Activated T-cell treated with anti-CD3 and anti-CD28 coated beads, Interleukin-2, amount 50 U/mL, for 24 hours (primary cell): ENCODE results near the gene PTPRA.

ENCODE experiments used
- DNase-seq: peaks from one replicate; pipeline ENCODE4 v3.0.0-alpha.2; 2020
- H3K27ac Mint-ChIP-seq: 2 replicates; pipeline ENCODE4 v1.8.0; 2020; ENCODE audit warnings: mild to moderate bottlenecking, mixed read lengths
- H3K27me3 Mint-ChIP-seq: 2 replicates; pipeline ENCODE4 v1.8.0; 2020; ENCODE audit warnings: mixed read lengths
- H3K36me3 Mint-ChIP-seq: 2 replicates; pipeline ENCODE4 v1.8.0; 2020; ENCODE audit warnings: low read depth, mixed read lengths
- H3K4me1 Mint-ChIP-seq: 2 replicates; pipeline ENCODE4 v1.8.0; 2020; ENCODE audit warnings: low read depth, mixed read lengths
- H3K4me3 Mint-ChIP-seq: 2 replicates; pipeline ENCODE4 v1.8.0; 2020; ENCODE audit warnings: mild to moderate bottlenecking, moderate library complexity, mixed read lengths
- H3K9me3 Mint-ChIP-seq: 2 replicates; pipeline ENCODE4 v1.8.0; 2020; ENCODE audit warnings: mixed read lengths

The PTPRA gene

DNA sequence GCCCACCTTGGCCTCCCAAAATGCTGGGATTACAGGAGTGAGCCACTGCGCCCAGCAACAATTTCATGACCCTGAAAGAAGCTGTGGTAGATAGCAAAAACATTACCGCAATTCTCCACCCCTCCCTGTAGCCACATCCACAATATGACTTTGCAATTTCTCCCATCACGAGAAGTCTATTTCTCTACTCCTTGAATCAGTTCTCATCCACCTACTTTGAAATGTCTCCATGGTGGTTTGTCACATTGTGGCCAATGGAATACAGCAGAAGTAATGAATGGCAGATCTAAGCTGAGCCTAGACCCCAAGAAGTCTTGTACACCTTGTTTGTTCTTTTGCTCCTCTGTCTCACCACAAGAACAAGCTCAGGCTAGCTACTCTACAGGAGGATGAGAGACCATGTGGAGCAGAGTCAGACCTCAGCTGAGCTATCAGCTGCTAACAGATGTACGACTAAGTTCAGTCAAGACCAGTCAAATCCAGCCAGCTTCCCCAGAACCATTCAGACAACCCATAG, 204.4 kb downstream of the PTPRA start:
- H3K4me3 Mint-ChIP-seq = no peak overlapping the region
- no peak for DNase-seq
- peaks cover 17% of the 10 kb centered on the region for H3K4me1 Mint-ChIP-seq
- peaks cover 29% of the 10 kb centered on the region for H3K27me3 Mint-ChIP-seq
- no peaks in the 10 kb centered on the region for H3K9me3 Mint-ChIP-seq
- H3K27ac Mint-ChIP-seq = peak overlapping the region; percentile 63
- no peaks in the 10 kb centered on the region for H3K36me3 Mint-ChIP-seq

DNA sequence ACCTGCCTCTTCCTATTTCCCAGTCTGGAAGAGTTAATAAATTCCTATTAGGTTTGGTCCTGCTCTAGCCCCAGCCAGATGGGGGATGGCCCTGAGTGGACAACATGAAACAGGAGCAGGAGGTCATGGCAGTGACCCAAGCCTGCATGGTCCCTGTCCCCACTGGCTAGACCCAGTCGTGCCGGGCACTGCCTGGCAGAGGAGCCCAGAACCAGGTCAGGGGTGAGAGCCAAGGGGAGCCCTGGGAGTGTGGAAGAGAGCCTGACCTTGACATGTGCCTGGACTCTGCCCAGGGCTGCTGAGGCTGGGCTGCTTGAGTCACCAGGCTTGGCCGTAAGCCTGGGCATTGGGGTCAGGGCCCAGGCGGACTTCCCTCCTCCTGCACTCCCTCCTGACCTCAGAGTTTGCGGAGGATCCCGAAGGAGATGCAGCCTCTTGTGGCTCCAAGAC, 207.7 kb downstream of the PTPRA start:
- Mint-ChIP-seq H3K27ac (no peak overlapping the region), H3K27me3 (peaks cover 49% of the 10 kb centered on the region), H3K4me3 (no peak overlapping the region), H3K36me3 (no peaks in the 10 kb centered on the region), H3K4me1 (peaks cover 20% of the 10 kb centered on the region), H3K9me3 (no peaks in the 10 kb centered on the region)
- no peak for DNase-seq

DNA sequence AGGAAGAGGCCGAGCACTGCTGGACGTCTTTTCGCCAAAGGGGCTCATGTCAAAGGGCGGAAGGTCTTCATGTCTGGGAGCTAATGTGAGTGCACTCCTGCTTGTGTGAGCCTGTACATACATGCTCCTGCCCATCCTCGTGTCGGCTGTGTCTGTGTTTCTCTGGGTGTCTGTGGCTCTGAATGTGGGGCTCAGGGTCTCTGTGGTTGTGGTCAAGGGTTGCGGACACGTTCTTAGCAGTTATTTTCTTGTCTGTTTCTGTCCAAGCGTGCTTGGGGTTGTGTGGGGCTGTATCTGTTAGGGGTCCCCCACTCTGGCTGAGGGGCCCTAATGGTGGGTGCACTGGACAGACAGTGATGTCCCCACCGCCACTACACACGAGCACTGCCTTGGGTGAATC, 208.4 kb downstream of the PTPRA start:
- no peaks in the 10 kb centered on the region for H3K9me3 Mint-ChIP-seq
- peaks cover 49% of the 10 kb centered on the region for H3K27me3 Mint-ChIP-seq
- no peak overlapping the region for H3K27ac Mint-ChIP-seq
- no peak for DNase-seq
- H3K4me1 Mint-ChIP-seq = peaks cover 20% of the 10 kb centered on the region
- H3K4me3 Mint-ChIP-seq = no peak overlapping the region
- H3K36me3 Mint-ChIP-seq = no peaks in the 10 kb centered on the region

DNA sequence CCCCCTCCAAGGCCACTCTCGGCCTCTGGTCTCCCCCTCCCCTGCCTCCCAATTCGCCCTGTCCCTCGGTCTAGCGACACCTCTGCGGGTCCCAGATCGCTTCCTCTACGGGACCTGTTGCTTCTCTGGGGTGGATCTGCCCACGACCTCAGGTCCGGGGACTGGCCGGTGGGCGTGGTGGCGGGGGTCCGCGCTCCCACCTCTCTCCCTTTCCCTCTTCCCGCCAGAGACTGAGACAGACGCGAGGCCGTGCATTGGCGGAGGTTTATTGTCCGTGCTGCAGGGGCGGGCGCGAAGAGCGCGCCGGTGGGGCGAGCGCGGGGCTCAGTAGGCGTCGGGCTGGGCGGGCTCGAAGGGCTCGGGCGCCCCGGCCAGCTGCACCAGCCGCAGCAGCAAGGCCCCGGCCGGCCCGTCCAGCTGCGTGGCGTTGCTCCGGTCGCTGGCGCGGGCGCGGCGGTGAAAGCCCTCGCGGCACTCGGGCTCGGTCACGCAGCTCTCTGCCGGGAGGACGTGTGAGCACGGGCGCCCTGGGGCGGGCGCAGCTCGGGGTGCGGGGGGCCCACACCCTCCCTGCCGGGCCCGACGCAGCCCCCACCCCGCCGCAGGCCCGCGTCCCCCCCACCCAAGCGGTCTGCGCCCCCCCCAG, 209.1 kb downstream of the PTPRA start:
- Mint-ChIP-seq H3K27me3 (peaks cover 49% of the 10 kb centered on the region), H3K9me3 (no peaks in the 10 kb centered on the region), H3K27ac (no peak overlapping the region), H3K4me1 (peaks cover 15% of the 10 kb centered on the region), H3K36me3 (no peaks in the 10 kb centered on the region), H3K4me3 (peak overlapping the region; percentile 59)
- DNase-seq = peak; percentile 47

DNA sequence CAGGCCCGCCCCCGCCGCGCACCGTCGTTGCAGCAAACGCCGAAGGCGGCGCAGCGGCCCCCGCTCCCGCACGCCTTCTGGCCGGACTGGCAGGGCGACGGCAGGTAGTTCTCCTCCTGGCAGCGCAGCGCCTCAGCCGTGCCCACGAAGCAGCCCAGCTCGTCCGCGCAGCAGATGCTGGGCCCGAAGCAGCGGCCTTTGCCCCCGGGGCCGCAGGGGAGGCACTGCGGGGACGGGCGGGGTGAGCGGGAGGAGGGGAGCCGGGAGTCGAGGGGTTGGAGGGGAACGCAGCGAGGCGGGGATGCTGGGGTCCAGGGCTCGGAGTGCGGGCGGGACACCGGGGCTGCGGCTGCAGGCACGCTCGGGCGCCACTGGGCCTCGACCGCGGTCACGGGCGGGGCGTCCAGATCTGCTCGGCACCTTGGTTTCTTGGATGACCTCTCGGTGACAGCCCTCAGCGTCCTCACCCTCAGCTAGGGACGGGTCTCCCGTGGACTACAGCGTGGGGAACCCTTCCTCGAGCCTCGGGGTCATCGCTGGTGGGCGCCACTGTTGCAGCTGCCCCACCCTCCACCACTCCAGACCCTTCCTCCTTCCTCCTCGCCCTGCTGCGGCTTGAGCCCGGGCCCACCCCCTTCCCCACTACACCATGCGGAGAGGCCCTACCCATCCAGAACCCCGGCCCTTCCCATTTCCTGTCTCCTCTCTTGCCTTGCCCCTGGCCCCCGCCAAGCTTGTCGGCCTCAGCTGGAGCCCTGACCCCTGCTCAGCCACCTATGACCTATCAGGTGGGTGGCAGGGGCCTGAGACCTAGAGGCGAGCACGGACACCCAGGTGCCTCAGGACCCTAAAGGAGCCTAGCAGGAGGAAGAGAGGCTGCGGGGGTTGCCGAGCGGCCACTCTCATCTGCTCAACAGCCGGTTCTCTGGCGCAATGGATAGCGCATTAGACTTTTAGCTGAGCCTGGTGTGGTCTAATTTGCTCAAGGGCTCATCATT, 210.0 kb downstream of the PTPRA start:
- no peaks in the 10 kb centered on the region for H3K9me3 Mint-ChIP-seq
- DNase-seq = no peak
- peak overlapping the region; percentile 41 for H3K4me3 Mint-ChIP-seq
- peaks cover 45% of the 10 kb centered on the region for H3K27me3 Mint-ChIP-seq
- H3K36me3 Mint-ChIP-seq = no peaks in the 10 kb centered on the region
- H3K4me1 Mint-ChIP-seq = peaks cover 9% of the 10 kb centered on the region
- no peak overlapping the region for H3K27ac Mint-ChIP-seq

DNA sequence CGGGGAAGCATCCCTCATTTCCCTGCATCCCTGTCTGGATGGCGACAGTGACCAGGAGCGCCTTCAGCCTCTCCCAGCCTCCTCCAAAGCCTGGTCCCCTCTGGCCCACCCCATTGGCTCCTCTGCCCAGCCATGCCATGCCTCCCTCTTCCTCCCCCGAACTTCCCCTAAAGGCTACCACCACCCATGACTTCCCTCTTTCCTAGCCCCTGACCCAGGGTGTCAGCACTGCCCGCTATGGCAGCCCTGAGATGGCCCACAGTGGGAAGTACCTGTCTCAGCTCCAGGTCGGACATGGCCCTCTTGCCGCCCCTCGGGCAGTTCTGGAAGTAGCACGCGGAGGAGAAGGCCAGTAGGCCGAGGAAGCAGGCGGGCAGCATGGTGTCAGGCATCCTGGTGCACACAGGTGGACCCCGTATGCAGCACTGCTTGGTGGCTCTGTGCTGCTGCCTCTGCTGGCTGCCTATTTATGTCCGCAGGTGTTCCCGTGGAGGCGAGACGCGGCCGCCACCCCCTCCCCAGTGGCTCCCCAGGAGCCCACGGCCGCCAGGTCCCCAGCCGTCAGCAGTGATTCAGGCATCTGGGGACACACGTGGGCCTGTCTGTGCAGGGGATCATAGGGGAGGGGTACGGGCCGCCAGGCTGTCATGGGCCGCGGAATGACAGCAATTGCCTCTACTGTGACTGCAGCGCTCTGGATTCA, 211.2 kb downstream of the PTPRA start, which contains the start of gene AVP:
AVP (minus strand) TSS at position 442 of the 703 bp plus-strand sequence; CDS start at position 392, 50 bp downstream.
- Mint-ChIP-seq H3K36me3 (no peaks in the 10 kb centered on the region), H3K27me3 (peaks cover 45% of the 10 kb centered on the region), H3K4me3 (peak within 1 kb of the TSS; percentile 41), H3K4me1 (peaks cover 9% of the 10 kb centered on the region), H3K9me3 (no peaks in the 10 kb centered on the region), H3K27ac (no peak within 1 kb of the TSS)
- no peak for DNase-seq

DNA sequence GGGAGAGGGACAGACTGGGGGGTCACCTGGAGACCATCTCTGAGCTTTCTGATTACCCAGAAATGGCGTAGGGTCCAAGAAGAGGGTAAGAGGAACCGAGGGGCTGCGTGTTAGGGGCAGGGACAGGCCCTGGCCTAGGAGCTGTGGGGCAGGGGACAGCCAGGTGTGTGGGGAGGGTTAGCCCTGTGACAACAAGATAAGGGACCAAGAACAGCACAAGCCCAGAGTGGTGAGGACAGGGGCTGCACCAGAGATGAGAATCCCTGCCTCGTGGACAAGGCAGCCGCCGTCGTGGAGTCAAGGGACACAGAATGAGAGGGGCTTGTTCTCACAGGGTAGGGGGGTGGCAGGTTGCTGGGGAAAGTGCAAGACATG, 211.7 kb downstream of the PTPRA start:
- no peak overlapping the region for H3K4me3 Mint-ChIP-seq
- H3K27me3 Mint-ChIP-seq = peaks cover 43% of the 10 kb centered on the region
- no peak for DNase-seq
- H3K27ac Mint-ChIP-seq = no peak overlapping the region
- H3K9me3 Mint-ChIP-seq = no peaks in the 10 kb centered on the region
- no peaks in the 10 kb centered on the region for H3K36me3 Mint-ChIP-seq
- peaks cover 9% of the 10 kb centered on the region for H3K4me1 Mint-ChIP-seq

DNA sequence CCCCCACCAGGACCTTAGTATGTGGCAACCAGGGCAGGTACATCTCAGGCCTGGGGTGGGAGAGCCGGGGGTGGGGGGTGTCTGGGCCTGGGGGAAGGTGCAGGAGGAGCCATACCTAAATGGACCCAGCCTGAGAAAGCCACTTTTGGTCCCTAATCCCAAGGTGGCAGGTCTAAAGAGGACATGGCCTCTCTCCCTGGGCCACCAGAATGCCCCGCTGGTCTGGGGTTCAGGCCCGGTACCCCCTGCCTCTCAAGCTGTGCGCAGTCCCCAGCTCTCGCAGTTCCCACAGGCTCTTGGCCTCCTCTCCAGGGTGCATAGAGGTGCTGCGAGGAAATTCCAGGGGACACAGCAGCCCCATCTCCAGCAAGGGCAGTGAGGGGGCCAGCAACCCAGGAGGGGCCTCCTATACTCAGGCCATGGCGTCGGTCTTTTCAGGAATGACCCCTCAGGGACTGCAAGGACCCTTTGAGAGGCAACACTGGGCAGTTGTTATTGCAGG, 212.3 kb downstream of the PTPRA start:
- Mint-ChIP-seq H3K9me3 (no peaks in the 10 kb centered on the region), H3K27me3 (peaks cover 37% of the 10 kb centered on the region), H3K4me1 (peaks cover 13% of the 10 kb centered on the region), H3K4me3 (no peak overlapping the region), H3K27ac (no peak overlapping the region), H3K36me3 (no peaks in the 10 kb centered on the region)
- DNase-seq = no peak

DNA sequence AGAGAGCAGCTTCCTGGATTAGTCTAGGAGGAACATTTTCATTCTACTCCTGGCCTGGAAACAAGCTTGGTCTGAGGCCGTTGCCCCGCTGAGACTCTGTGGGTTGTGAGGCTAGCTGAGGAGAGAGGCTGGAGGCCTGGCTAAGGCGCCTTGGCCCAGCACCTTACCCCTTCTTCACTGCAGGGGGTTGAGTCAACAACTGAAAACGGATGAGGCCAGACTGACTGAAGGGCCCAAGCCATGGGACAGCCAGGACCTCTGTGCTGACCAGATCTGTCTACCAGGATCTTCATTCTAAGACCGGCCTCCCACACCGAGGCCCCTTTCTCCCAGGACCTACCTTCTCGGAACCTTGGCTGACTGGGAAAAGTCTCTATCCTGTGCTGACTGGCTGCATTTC, 214.8 kb downstream of the PTPRA start:
- H3K27me3 Mint-ChIP-seq = peaks cover 31% of the 10 kb centered on the region
- H3K27ac Mint-ChIP-seq = no peak overlapping the region
- H3K36me3 Mint-ChIP-seq = no peaks in the 10 kb centered on the region
- DNase-seq = no peak
- H3K4me1 Mint-ChIP-seq = peaks cover 17% of the 10 kb centered on the region
- no peak overlapping the region for H3K4me3 Mint-ChIP-seq
- no peaks in the 10 kb centered on the region for H3K9me3 Mint-ChIP-seq
